MM.1S (cell line): ENCODE data around the gene ELP2.
"Not testable (repeated sequence)": the region's sequence is repeated elsewhere in the genome, so short reads cannot be mapped to it uniquely, and the experiment has no call there.

ENCODE experiments used
- DNase-seq: peaks from one replicate; pipeline ENCODE4 v3.0.0-alpha.2; 2015
- H2AFZ ChIP-seq: fragments of 300-600 bp; sonication (generic); 2 replicates; pipeline ENCODE4 v1.6.0; 2016; ENCODE audit warnings: antibody characterized with exemption, low read length
- H3F3A ChIP-seq: fragments of 300-600 bp; sonication (generic); 2 replicates; pipeline ENCODE4 v1.6.1; 2016; ENCODE audit warnings: mild to moderate bottlenecking, antibody characterized with exemption, low read length, moderate library complexity, mixed read lengths; ENCODE audit not compliant: insufficient read depth
- H3K27ac ChIP-seq: fragments of 300-600 bp; sonication (generic); 2 replicates; pipeline ENCODE4 v1.5.1; 2016; ENCODE audit warnings: mild to moderate bottlenecking, low read length
- H3K27me3 ChIP-seq: fragments of 300-600 bp; sonication (generic); replicated peaks from 2 replicates; pipeline ENCODE4 v1.6.0; 2016; ENCODE audit warnings: low read length; ENCODE audit not compliant: insufficient read depth
- H3K36me3 ChIP-seq: fragments of 300-600 bp; sonication (generic); replicated peaks from 2 replicates; pipeline ENCODE4 v1.6.1; 2016; ENCODE audit warnings: mild to moderate bottlenecking, low read length, mixed read lengths; ENCODE audit not compliant: insufficient read depth
- H3K4me1 ChIP-seq: fragments of 300-600 bp; sonication (generic); 2 replicates; pipeline ENCODE4 v1.6.1; 2016; ENCODE audit warnings: low read length, mixed read lengths
- H3K4me2 ChIP-seq: fragments of 300-600 bp; sonication (generic); 2 replicates; pipeline ENCODE4 v1.6.0; 2016; ENCODE audit warnings: low read depth, low read length
- H3K4me3 ChIP-seq: fragments of 300-600 bp; sonication (generic); 2 replicates; pipeline ENCODE4 v1.5.1; 2016; ENCODE audit warnings: low read length, mixed read lengths
- H3K79me2 ChIP-seq: fragments of 300-600 bp; sonication (generic); 2 replicates; pipeline ENCODE4 v1.6.1; 2016; ENCODE audit warnings: mixed run types, low read length, mixed read lengths
- H3K9ac ChIP-seq: fragments of 300-600 bp; sonication (generic); 2 replicates; pipeline ENCODE4 v1.6.1; 2016; ENCODE audit warnings: low read length, mixed read lengths
- H3K9me2 ChIP-seq: fragments of 300-600 bp; sonication (generic); replicated peaks from 2 replicates; pipeline ENCODE4 v1.6.1; 2016; ENCODE audit warnings: mild to moderate bottlenecking, low read length, mixed read lengths; ENCODE audit not compliant: insufficient read depth
- H3K9me3 ChIP-seq: fragments of 300-600 bp; sonication (generic); replicated peaks from 2 replicates; pipeline ENCODE4 v1.6.1; 2016; ENCODE audit warnings: mild to moderate bottlenecking, low read length, mixed read lengths; ENCODE audit not compliant: insufficient read depth
- H4K20me1 ChIP-seq: fragments of 300-600 bp; sonication (generic); 2 replicates; pipeline ENCODE4 v1.6.1; 2016; ENCODE audit warnings: mild to moderate bottlenecking, low read length, moderate library complexity, mixed read lengths; ENCODE audit not compliant: insufficient read depth
- EZH2 ChIP-seq: fragments of 300-600 bp; sonication (generic); optimal IDR thresholded peaks from 2 replicates; pipeline ENCODE3; 2017; ENCODE audit warnings: low read depth, mild to moderate bottlenecking, antibody characterized with exemption, low read length, mixed read lengths
- EZH2phosphoT487 ChIP-seq: fragments of 300-600 bp; sonication (generic); IDR thresholded peaks from 2 replicates; pipeline ENCODE4 v1.6.1; 2018; ENCODE audit warnings: antibody characterized with exemption, low read length
- TF ChIP-seq, protein P1 (sequence below): fragments of 300-600 bp; sonication (generic); IDR thresholded peaks from 2 replicates; pipeline ENCODE4 v1.5.1; 2016; ENCODE audit warnings: antibody characterized with exemption, low read length, mixed read lengths

Gene ELP2, protein sequence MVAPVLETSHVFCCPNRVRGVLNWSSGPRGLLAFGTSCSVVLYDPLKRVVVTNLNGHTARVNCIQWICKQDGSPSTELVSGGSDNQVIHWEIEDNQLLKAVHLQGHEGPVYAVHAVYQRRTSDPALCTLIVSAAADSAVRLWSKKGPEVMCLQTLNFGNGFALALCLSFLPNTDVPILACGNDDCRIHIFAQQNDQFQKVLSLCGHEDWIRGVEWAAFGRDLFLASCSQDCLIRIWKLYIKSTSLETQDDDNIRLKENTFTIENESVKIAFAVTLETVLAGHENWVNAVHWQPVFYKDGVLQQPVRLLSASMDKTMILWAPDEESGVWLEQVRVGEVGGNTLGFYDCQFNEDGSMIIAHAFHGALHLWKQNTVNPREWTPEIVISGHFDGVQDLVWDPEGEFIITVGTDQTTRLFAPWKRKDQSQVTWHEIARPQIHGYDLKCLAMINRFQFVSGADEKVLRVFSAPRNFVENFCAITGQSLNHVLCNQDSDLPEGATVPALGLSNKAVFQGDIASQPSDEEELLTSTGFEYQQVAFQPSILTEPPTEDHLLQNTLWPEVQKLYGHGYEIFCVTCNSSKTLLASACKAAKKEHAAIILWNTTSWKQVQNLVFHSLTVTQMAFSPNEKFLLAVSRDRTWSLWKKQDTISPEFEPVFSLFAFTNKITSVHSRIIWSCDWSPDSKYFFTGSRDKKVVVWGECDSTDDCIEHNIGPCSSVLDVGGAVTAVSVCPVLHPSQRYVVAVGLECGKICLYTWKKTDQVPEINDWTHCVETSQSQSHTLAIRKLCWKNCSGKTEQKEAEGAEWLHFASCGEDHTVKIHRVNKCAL

DNA sequence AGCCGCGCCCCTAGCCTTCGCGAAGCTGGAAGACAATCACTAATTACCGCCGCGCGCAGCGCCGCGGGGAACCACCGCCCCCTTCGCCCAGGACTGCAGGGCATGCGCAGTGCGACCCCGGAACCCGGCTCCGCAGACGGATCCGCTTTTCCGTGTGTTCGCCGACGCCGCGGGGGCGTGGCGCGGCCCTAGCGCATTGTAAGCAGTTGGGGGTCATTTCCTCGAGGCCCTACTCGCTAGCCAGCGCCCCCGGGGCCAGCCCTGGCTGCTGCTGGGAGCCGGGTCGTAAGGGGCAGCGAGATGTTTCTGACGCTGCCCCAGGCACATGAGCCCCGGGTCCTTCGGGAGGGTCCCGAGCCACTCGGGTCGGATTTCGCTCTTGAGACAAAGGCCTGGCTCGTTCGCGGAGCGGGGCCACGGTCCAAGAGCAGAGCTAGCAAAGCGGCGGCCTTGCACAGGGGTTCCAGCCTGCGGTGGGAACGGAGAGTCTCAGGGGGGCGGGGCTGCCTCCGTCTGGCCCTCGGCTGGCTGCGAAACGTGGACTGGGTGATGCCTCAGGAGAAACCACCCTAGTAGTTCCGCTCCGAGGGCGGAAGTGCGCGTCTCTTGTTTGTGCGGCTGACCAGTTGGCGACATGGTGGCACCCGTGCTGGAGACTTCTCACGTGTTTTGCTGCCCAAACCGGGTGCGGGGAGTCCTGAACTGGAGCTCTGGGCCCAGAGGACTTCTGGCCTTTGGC, at the start of gene ELP2, which contains the start of gene SLC39A6:
TSS of gene ELP2 (plus strand) at position 600 of the 739 bp plus-strand sequence. CDS start at position 635, 35 bp downstream.
TSS of gene SLC39A6 (minus strand) at position 41 of the 739 bp plus-strand sequence. CDS start 2,333 bp downstream, outside the sequence.
- H3K79me2 ChIP-seq, result peaks cover 60% of the 10 kb centered on the region

GRCh38 chr18:36081118-36081517, 48.6 kb upstream of the ELP2 start:
- not testable (repeated sequence) for H4K20me1 ChIP-seq, H3K9ac ChIP-seq, H3K9me2 ChIP-seq, H3K27me3 ChIP-seq, DNase-seq, H3K27ac ChIP-seq, H3K9me3 ChIP-seq, H3K4me1 ChIP-seq, H2AFZ ChIP-seq, H3F3A ChIP-seq, H3K79me2 ChIP-seq, H3K4me3 ChIP-seq, H3K36me3 ChIP-seq, H3K4me2 ChIP-seq

More for the DNA sequence above, at the start of gene ELP2, which contains the start of gene SLC39A6:
- 0 out of 2 replicates have a peak, but pooled peaks cover 3% of the 10 kb centered on the region for H3F3A ChIP-seq
- H3K9me3 ChIP-seq, result no peaks in the 10 kb centered on the region
- H3K36me3 ChIP-seq, result no peaks in the 10 kb centered on the region
- peaks cover 12% of the 10 kb centered on the region; the same call in 1 of the 2 replicates for H3K4me1 ChIP-seq
- H3K9ac ChIP-seq, result peak within 1 kb of the TSS; percentile 96
- DNase-seq, result peak; percentile 96
- no peaks in the 10 kb centered on the region; the same call in 1 of the 2 replicates for H4K20me1 ChIP-seq
- peak within 1 kb of the TSS; percentile 98 for H2AFZ ChIP-seq
- peak within 1 kb of the TSS; percentile 96 for H3K4me3 ChIP-seq
- peak within 1 kb of the TSS; percentile 78 for H3K4me2 ChIP-seq
- TF ChIP-seq EZH2 (no peak), EZH2phosphoT487 (no peak)
- TF ChIP-seq, protein P1, sequence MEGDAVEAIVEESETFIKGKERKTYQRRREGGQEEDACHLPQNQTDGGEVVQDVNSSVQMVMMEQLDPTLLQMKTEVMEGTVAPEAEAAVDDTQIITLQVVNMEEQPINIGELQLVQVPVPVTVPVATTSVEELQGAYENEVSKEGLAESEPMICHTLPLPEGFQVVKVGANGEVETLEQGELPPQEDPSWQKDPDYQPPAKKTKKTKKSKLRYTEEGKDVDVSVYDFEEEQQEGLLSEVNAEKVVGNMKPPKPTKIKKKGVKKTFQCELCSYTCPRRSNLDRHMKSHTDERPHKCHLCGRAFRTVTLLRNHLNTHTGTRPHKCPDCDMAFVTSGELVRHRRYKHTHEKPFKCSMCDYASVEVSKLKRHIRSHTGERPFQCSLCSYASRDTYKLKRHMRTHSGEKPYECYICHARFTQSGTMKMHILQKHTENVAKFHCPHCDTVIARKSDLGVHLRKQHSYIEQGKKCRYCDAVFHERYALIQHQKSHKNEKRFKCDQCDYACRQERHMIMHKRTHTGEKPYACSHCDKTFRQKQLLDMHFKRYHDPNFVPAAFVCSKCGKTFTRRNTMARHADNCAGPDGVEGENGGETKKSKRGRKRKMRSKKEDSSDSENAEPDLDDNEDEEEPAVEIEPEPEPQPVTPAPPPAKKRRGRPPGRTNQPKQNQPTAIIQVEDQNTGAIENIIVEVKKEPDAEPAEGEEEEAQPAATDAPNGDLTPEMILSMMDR, result no peak
- H3K27me3 ChIP-seq, result no peaks in the 10 kb centered on the region
- peak within 1 kb of the TSS; percentile 98 for H3K27ac ChIP-seq
- no peaks in the 10 kb centered on the region for H3K9me2 ChIP-seq

- no peak overlapping the region for H3K4me3 ChIP-seq
- no peaks in the 10 kb centered on the region for H3K79me2 ChIP-seq
- no peak overlapping the region for H2AFZ ChIP-seq
- no peaks in the 10 kb centered on the region for H3K36me3 ChIP-seq
- H3K27me3 ChIP-seq, result no peaks in the 10 kb centered on the region
- DNase-seq, result peak; percentile 24
- no peaks in the 10 kb centered on the region for H4K20me1 ChIP-seq
- no peak overlapping the region for H3K27ac ChIP-seq
- no peaks in the 10 kb centered on the region for H3K9me2 ChIP-seq
- no peak overlapping the region for H3K9ac ChIP-seq
- H3F3A ChIP-seq, result no peaks in the 10 kb centered on the region
- H3K4me1 ChIP-seq, result no peaks in the 10 kb centered on the region; the same call in 1 of the 2 replicates
- no peak for TF ChIP-seq EZH2phosphoT487
- TF ChIP-seq, protein P1, result no peak
- TF ChIP-seq EZH2, result no peak
- H3K9me3 ChIP-seq, result no peaks in the 10 kb centered on the region
- no peak overlapping the region for H3K4me2 ChIP-seq
Observed at GRCh38 chr18:36083729-36084128, 46.0 kb upstream of the ELP2 start.
